ENCODE measurements around the gene HTT. TPM values are rescaled to one million over a fixed set of nuclear protein-coding genes. Genes with fewer than 3 reads are reported as not detected.

HTT gene
- total and polyA plus RNA-seq, 2 of the 8 experiments (the other 6 are each of a cell fraction or from before 2014, with no cell fraction given) = 24.0 to 71.0 TPM

GRCh38 chr4:3158841-3159240, 84.4 kb downstream of the HTT start:
- ChIA-PET POLR2A (ENCODE audit: partially characterized antibody) (interaction anchor here (1.4 kb wide), 1 partner anchor 36 kb away, joined by 3 read pairs; no protein-coding TSS in a partner anchor), CTCF (ENCODE audit: partially characterized antibody) (interaction anchor here (1.5 kb wide), 1 partner anchor 12 kb away, joined by 3 read pairs; no protein-coding TSS in a partner anchor)
- Histone ChIP-seq H3K4me2 (ENCODE audit: insufficient read depth in 1 of 2, low read depth in 2 of 2, low read length in 2 of 2) (no peak overlapping the region), H3K27ac (ENCODE audit: low read depth, low read length) (no peak overlapping the region), H3K14ac (ENCODE audit: insufficient read length) (no peak overlapping the region), H2AFZ (ENCODE audit: low read length) (no peak overlapping the region), H4K91ac (replicated peaks; ENCODE audit: insufficient read length, low read length) (no peak overlapping the region), H2BK15ac (ENCODE audit: low read length) (no peak overlapping the region), H3K9me3 (ENCODE audit: insufficient read depth in 2 of 2, low read depth in 1 of 2, low read length in 1 of 2) (0 out of 4 replicates have a peak, but pooled peaks cover 0 to 3% of the 10 kb centered on the region in 2 experiments), H4K8ac (ENCODE audit: extremely low read depth, insufficient read depth, low read length) (no peak overlapping the region), H3K4me1 (replicated peaks in 1 of 4; ENCODE audit: control insufficient read depth in 3 of 4, insufficient read depth in 4 of 4, low read length in 3 of 4) (no peaks in the 10 kb centered on the region), H3K56ac (replicated peaks; ENCODE audit: insufficient read length, low read depth, low read length) (no peak overlapping the region), H2BK20ac (ENCODE audit: low read length) (no peak overlapping the region), H3K4ac (replicated peaks; ENCODE audit: insufficient read length, low read depth, low read length) (no peak overlapping the region), H3K4me3 (ENCODE audit: extremely low read depth in 1 of 4, insufficient read depth in 2 of 4, low read depth in 3 of 4, low read length in 4 of 4) (no peak overlapping the region), H3K36me3 (ENCODE audit: control insufficient read depth in 2 of 4, insufficient read depth in 4 of 4, low read length in 3 of 4) (peaks cover 12 to 45% (median 34%) of the 10 kb centered on the region in 4 experiments), H4K20me1 (replicated peaks in 1 of 2; ENCODE audit: control insufficient read depth in 1 of 2, insufficient read depth in 2 of 2, low read length in 2 of 2) (peaks cover 0 to 1% of the 10 kb centered on the region in 2 experiments), H3K79me2 (ENCODE audit: control insufficient read depth in 1 of 2, insufficient read depth in 2 of 2, low read length in 2 of 2) (no peaks in the 10 kb centered on the region), H2BK12ac (ENCODE audit: low read depth, low read length) (no peak overlapping the region), H3K27me3 (replicated peaks in 1 of 4; ENCODE audit: control insufficient read depth in 3 of 4, extremely low read depth in 1 of 4, insufficient read depth in 3 of 4, low read length in 3 of 4) (no peaks in the 10 kb centered on the region), H3K9ac (replicated peaks in 1 of 4; ENCODE audit: extremely low read depth in 1 of 4, low read depth in 3 of 4, low read length in 3 of 4) (no peak overlapping the region), H2AK5ac (ENCODE audit: low read depth, low read length) (no peak overlapping the region), H3K79me1 (ENCODE audit: low read depth, low read length) (no peaks in the 10 kb centered on the region), H2BK5ac (ENCODE audit: low read depth, low read length) (no peak overlapping the region), H3K23ac (ENCODE audit: insufficient read length) (no peak overlapping the region), H4K5ac (ENCODE audit: insufficient read length, low read depth, low read length) (no peak overlapping the region), H3K23me2 (ENCODE audit: low read depth, low read length) (no peaks in the 10 kb centered on the region), H2BK120ac (replicated peaks; ENCODE audit: low read depth, low read length) (no peak overlapping the region), H3K18ac (ENCODE audit: extremely low read depth, low read length) (no peak overlapping the region)
- no peak for FAIRE-seq
- 92% methylated on average over 7 of the region's 7 CpGs; no CpG with 5 or more reads in 1 of the 2 experiments for WGBS, 2 experiments (ENCODE audit: extremely low coverage in 1 of 2, insufficient coverage in 1 of 2, insufficient read length in 1 of 2, insufficient replicate concordance in 2 of 2, low coverage in 1 of 2, low lambda C conversion rate in 2 of 2, missing lambda C conversion rate in 1 of 2)
- DNase-seq (ENCODE audit: low read depth in 1 of 2, low spot score in 2 of 2) = no peak
- no peak for TF ChIP-seq NRF1 (IDR thresholded peaks at IDR 0.05; ENCODE audit: low read depth, low read length)
- TF ChIP-seq SUZ12 (IDR thresholded peaks at IDR 0.05; ENCODE audit: low read length) = no peak
- no peak for TF ChIP-seq POU5F1 (IDR thresholded peaks at IDR 0.05; ENCODE audit: low read depth, low read length)
- no peak for TF ChIP-seq SRF (IDR thresholded peaks at IDR 0.05; ENCODE audit: low read depth, low read length)
- no peak for TF ChIP-seq RXRA (IDR thresholded peaks at IDR 0.05; ENCODE audit: insufficient read depth, low read depth, low read length)
- TF ChIP-seq KDM4A (IDR thresholded peaks at IDR 0.05; ENCODE audit: low read depth, low read length, severe bottlenecking) = no peak
- TF ChIP-seq EZH2 (IDR thresholded peaks at IDR 0.05; ENCODE audit: low read depth, low read length, severe bottlenecking) = no peak
- TF ChIP-seq KDM1A (IDR thresholded peaks at IDR 0.05; ENCODE audit: borderline replicate concordance, low read length) = no peak
- no peak for TF ChIP-seq PHF8 (conservative IDR thresholded peaks at IDR 0.05; ENCODE audit: low read depth, low read length)
